Stimulated activated CD4-positive, alpha-beta T cell treated with anti-CD3 and anti-CD28 coated beads, TNF-alpha, amount 100 ng/mL, for 24 hours (primary cell): Measurements from ENCODE around the gene ASB13.

Experiments used
- DNase-seq, 3 experiments: peaks; one replicate each; pipeline ENCODE4 v3.0.0-alpha.2; 2020; ENCODE audit warnings: low read depth in 3 of 3

The ASB13 gene

DNA sequence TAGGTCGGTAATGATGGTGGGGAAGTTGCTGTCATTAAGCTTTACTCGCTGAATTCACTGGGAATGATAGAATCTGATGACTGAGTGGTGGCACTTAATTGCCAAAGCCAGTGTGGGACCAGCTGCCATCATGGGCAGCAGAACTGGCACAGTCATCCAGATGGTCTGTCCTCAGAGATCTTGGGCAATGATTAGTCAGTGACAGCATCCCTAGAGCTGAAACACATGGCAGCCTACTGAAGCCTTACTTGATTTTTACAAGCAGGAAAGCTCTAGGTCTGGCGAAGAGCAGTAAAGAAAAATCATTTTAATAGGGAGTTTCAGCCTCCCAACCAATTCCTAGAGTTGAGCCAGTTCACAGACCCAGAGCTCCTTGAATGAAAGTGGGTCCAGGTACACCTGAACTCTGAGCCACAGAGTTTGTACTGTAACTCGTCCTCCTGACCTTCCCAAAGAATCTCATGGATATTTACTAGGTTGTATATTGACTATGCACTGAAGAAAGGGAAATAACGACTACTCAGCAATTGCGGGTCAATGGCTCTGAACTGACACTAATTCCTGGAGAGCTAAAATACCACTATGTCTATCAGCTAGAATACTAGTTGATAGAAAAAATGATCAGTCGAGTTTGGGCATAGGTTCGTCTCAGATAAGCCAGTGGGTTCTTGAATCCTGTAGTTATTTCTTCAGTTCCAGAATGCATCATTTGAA, 4.4 kb upstream of the ASB13 start:
- no peak for DNase-seq

DNA sequence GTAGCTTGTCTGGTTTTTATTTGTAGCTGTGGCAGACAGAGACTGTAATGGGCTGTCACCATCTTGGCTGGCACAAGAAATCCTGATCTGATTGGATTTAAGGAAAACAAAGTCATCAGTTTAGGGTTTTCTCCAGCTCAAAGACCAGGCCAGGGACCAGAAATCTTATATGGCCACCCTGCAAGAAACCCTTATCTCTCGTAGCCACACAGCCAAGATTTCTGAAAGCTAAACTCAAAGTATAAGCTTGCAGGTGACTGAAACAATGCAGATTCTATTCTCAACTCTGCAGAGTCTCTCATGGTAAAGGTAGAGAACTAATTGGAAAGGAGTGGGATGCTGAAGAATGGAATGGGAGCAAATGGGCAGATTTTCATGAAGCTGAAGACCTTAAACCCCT, 3.2 kb upstream of the ASB13 start:
- DNase-seq = no peak

DNA sequence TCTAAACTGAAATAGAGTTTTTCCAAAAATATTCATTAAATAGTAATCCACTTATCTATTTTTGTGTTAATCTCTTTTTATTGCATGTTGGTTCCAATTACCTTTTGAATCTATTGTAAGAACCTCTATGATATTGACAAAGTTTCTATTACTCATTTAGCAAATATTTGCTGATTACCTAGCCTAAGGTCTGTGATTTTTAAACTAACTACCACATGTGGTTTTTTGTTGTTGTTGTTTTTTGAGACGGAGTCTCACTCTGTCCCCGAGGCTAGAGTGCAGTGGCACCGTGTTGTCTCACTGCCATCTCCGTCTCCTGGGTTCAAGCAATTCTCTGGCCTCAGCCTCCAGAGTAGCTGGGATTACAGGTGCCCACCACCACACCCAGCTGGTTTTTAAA, 2.0 kb upstream of the ASB13 start:
- no peak for DNase-seq

DNA sequence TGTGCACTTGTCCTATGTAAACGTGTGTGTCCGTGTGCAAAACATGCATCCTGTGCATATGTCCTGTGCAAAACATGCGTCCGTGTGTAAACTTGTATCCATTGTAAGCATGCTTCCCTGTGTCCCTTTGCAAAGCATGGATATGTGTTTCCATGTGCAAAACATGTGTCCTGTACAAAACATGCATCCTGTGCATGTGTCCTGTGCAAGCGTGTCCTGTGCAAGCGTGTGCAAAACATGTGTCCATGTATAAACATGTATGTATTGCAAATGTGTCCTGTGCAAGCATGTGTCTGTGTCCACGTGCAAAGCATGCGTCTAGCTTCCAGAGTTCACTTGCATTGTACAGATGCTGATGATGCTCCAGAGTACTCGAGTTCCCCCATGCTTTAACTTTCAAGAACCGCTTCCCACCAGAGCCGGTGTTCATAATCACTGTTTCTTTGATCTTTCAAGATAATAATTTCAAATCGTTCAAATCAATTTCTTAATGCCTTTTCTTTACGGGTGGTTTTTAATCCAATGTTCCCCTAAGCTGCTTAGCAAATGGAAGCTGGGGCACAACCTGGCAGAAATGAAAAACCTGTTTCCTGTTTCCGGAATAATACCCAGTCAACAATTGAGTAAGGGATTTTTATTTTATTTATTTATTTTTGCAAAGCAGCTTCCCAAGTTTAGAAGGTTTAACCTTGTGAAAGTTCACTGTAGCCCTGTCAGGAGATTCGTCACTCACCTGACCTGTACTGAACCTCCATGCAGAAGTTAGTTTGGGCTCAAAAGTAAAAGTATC, 641 bp upstream of the ASB13 start:
- DNase-seq = no peak

DNA sequence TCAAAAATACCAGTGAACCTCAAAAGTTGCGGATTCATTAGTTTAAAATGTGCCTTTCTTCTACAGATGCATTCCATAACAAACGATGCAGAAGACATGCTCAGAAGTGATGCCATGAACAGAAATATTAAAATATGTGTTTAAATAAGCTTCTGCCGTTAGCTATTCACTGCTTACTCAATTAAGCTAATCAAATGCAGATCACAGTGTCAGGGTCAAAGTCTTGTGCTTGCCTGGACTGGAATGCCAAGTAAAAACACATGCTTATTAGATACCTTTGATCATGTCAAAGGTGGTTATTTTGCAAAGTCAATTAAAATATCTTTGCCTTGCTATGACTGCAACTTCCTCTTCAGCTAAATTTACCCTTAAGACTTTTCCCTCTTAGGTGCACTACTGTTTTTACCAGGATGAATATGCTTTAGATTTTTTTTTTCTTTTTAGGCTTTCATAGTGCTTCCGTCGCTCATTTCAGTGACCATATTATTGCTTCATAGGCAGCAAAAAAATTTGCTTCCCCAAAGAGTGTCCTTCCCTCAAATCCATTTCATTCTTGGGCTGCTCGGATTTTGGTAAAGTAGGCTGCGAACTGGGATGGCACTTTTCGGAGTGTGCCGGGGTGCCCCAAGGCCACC, 905 bp downstream of the ASB13 start:
- DNase-seq = no peak

DNA sequence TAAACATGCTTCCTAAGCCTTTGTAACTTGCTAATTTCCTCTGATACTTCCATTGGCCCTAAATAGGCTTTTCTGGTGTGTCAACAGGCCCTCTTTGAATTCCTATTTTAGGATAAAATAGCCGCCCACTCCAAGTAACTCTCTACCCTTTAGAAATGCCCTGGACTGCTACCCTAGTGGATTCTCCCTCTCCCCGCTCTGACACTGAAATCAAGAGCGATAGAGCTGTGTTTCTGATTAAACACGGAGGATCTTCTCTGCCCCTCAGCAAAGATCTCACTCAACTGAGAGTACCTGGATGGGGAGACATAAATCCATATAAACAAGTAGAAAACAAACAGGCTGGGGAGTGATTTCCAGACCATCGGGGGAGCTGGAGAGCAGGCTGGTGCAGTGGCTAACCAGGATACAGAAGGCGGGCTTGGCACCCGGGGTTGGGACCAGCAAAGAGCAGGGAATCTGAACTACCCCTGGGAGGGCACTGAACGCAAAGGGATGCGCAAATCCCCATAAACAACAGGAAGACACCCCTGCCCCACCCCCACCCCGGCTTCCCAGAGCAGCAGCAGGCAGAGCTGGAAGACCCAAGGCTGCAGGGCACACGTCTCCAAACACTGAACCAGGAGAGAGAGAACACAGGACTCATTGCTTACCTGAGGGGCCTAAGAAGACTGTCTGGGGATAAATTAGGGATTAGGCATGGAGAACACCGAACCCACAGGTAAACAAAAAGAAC, 2.5 kb downstream of the ASB13 start:
- DNase-seq = no peak

DNA sequence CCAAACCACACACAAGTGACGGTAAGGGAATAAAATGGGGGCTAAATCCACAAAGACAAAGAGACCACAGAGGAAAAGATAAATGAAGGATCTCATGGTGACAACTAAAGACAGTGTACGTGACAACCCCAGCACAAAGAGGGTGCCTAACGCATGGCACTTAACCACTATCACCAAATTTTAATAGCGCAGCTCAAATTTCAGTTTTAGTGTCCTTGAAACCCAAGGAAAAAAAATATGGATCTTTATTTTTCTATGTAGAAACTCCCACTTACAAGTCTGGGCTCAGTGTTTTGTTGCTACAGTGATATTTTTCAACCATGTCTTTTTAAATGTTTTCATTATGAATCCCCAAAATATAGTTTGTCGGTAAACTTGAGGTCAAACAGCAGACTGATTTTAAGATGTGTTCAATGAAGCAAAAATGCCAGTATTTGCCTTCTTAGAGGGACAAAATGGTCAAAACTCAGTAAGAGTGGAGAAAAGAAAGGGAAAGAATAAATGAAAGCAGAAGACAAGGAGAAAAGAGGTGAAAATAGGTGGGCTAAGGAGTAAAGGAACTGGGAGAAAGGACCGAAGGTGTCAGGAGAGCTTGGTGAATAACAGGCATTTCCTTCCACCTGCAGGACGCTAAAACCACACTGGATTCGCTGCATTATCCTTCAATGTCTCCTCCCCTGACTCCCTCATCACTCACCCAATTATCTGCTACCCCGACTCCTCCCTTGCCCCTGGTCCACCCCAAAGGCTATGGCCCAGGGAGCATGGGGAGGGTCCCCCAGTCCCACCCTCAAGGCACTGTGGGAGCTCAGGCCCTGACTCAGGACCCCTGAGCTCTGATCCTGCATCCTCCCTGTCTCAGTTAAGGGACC, 3.5 kb downstream of the ASB13 start:
- DNase-seq = no peak

DNA sequence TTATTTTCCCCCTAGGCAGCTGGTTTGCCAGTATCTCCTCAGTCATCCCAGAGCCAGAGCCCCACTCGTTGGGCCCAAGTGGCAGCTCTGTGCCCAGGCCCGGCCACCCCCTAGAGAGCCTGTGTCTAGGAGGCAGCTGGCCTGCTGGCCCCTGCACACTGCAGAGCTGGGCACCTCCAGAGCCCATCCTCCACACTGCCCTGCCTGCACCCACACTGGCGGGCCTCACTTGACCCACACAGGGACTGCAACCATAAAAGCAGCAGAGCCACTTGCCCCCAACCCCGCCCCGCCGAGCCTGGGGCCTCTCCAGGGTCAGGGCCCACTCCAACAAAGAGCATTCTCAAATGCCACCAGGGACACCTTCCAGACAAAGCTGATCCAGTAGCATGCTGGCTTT, 5.4 kb downstream of the ASB13 start:
- DNase-seq = no peak

DNA sequence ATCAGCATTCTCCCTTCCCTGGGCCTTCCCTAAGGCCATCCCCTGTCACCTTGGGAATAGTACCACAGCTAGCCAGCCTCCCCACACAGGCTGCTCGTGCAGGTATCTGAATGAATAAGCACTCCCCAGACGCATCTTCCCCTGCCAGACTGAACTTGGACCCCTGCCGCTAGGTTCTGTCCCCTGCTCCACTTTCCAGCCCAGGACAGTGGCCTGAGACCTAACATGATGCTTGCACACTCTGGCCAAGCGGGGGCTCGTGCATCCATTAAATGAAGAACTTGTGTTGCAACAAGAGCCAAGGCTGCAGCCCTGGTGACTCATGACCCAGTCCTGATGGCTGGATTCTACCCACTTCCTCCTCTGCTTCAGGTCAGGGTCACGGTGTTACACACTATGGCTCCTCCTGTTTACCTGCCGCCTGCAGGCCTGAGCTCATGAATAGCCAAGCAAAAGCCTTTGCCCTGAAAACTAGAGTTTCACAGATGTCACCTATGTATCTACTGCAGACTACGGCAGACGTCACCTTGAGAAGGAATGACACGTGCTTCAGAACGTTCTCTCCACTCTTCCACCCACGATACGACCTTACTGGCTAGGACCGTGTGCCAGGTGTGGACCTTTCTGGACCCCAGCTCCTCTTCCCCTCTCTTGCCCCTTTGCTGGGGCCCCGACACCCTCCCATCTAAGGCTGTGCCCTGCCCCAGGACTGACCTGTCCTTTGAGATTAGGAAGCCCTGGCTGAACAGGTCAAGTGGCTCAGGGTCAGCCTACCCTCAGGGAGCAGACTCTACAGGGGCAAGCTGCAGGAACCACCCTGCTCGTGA, 6.5 kb downstream of the ASB13 start:
- no peak for DNase-seq

DNA sequence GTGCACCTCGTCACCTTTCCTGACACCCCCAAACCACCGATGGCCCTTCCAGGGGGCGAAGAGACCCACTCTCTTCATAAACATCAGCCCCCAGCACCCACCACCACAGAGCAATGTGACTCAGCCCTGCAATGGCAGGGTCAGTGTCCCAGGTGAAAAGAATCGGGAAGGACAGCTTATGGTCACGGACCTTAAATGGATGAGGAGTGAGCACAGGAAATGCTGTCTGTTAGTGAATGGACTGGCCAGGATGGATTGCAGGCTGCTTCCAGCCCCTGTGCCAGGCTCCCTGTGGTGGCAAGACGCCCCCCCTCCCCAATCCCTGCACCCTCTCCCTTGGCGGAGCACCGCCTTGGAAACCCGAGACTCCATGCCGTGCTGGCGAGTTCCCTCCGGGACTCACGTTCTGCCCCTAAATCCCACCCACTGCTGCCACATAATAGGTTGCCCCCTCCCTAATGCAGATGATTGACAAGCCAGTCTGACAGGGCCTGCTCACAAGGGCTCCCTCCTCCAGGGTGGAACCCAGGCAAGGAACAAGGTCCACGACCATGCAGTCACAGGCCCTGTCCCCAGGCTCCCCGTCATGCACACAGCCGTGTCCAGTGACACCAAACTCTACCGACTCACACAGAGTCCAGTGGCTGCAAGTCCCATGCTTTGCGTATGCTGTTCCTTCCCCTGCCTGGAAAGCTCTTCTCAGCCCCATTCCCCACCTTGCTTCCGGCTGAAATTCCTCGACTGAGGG, 7.3 kb downstream of the ASB13 start:
- no peak for DNase-seq

DNA sequence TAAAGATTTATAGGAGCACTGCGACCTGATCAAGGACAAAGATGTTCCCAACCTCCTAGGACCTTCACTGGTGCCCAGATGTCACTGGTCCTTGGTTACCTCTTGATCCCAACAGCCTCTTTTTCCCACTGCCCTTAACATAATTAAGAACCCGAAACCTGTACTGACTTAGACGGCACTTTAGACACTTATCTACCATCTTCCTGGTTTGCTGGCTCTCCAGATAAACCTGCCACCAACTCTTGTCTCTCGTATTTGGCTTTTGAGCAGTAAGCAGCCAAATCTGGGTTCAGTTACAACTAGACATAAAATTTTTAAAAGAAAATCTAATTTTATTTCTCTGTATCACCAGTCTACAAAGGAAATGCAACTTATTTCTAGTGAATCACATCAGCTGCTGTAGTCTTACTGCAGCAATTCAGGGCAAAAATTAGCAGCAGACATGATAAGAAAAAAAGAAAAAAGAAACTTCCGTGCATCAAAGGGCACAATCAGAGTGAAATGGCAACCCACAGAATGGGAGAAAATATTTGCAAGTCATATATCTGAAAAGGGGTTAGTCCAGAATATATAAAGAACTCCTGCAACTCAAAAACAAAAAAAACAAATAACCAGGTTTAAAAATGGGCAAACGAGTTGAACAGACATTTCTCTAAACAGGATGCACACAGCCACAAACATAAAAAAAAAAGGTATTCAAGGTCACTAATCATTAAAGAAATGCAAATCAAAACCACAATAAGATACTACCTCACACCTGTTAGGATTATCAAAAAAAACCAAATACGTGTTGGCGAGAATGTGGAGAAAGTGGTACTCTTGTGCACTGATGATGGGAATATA, 9.4 kb downstream of the ASB13 start:
- no peak for DNase-seq

DNA sequence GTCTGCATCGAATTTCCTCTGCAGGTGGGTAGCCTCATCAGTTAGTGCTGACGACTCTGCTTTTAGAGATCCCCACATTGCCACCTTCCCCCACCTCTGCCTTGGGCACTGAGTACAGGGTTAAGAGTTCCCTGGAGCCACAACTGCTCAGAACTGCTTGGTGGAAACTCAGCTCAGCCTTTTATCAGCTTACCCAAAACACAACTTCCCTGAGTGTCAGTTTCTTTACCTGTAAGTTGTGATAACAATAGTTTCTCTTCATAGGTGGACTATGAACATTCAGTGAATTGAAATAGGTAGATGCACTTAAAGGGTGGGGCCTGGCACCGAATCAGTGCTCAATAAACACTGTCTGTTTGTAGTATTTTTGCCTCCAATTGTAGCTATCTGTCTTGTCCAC, 11.3 kb downstream of the ASB13 start:
- no peak for DNase-seq

DNA sequence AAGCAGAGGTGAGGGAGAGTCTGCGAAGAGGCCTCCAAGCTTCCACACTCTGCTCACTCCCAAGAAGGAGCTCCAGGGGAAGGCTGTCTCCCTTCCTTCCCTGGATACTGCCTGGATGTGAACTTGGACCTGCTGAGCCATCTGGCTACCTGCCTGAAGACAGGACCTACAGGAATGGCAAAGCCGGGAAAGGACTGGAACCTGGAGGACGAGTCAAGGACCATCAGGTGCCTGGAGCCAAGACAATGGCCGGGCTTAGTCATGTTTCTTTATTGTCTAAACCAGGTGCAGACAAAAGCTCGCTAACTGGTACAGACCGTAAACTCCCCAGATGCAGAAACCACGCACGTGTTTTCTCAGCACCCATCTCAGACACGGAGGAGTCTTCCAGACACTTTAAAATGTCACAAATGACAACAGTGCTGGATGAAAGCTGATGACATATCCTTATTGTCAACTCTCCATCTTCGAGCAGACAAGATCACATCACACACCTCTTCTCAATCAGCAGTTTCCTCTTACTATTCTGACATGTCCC, 12.1 kb downstream of the ASB13 start:
- DNase-seq = no peak

DNA sequence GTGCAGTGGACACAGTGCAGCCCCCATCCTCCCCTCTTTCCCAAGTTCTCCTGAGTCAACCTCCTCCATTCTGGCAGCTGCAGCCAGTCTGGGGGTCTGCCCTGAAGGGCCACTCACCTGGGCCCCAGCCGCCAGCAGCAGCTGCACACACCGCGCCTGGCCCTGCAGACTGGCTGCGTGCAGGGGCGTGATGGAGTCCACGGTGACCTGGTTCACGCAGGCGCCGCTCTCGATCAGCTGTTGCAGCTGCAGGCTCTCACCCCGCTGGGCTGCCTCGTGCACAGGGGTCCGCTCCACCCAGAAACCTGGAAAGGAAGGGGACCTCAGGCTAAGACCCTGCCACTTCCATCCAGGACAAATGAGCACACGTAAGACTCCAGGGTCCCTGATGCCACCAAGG, 13.6 kb downstream of the ASB13 start:
- DNase-seq = no peak

DNA sequence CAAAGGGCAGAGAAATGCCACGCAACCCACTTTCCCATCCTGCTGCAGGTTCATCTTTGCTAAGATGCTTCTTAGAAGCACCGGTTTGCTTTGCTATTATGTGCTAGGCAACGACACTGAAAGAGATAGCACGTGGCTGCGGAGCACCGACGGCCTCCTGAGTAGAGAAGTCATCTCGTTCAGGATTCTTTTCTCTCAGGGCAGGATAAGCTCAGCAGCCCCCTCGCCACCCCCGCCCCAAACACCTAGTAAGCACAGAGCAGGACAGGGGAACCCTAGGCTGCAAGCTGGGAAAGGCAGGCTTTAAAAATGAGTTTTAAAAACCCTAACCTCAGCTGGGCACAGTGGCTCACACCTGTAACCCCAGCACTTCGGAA, 15.0 kb downstream of the ASB13 start:
- no peak for DNase-seq

DNA sequence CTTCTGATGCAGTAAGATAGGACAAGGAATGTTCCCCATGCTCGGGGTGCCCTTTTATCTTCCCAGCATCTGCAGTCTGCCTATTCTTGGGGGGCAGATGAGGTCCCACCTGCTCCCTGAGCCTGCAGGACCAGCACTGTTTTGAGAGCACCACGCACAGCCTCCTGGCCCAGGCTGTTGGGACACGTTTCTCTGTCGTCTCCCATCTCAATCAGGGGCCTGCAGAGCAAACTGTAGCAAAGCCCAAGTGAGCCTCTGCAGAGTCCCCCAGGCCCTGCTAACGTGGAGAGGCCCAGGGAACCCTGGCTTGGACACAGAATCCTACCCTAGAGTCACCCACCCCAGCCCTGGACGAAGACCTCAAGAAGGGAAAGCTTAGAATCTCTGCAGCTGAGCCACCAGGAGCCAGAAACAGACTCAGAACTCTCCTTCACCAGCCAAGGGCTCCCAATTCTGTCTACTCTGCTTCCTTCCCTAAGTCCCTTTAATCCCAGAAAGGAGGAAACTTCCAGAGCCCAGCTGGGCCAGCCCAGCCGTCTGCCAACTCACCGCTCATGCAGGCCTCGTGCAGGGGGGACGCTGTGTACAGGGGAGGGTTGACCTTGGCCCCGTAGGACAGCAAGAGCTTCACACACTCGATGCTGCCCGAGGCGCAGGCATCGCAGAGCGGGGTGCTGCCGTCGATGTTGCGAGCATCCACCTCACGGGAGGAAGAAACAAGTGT, 15.6 kb downstream of the ASB13 start:
- DNase-seq = no peak

DNA sequence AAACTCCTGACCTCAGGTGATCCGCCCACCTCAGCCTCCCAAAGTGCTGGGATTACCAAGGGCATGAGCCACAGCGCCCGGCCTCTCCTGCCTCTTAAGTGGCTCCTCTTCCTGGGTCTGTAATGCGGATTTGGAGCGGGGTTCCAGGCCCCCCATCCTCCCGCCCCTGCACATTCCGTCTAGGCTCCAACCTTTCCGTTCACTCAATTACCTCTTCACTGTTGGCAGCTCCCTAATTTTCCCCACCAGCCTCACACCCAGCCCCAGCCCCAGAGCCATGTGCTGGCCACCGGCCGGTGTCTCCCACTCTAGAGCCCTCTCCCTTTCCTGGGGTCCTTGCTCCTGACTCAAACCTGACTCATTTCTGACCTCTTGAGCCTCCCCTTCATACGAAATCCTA, 16.6 kb downstream of the ASB13 start:
- DNase-seq = no peak
